Measurements from ENCODE around the gene ADGRG4.

Gene ADGRG4

GRCh38 chrX:136447968-136448367, 147.2 kb downstream of the ADGRG4 start:
- TF ChIP-seq CTCF (IDR thresholded peaks at IDR 0.05; ENCODE audit: extremely low read depth, insufficient read depth, missing control alignments) = no peak
- in situ Hi-C loops (cut with MboI; ENCODE audit: low pct_unique_long_range_greater_than_20kb, low sequenced_read_pairs, unreplicated experiment) = no loop called here
- DNase-seq (ENCODE audit: low spot score) = no peak

GRCh38 chrX:136450050-136450830, 149.5 kb downstream of the ADGRG4 start:
- DNase-seq (ENCODE audit: low spot score) = no peak
- no peak for TF ChIP-seq CTCF (IDR thresholded peaks at IDR 0.05; ENCODE audit: extremely low read depth, insufficient read depth, missing control alignments)
- in situ Hi-C loops (cut with MboI; ENCODE audit: low pct_unique_long_range_greater_than_20kb, low sequenced_read_pairs, unreplicated experiment) = no loop called here

- no peak for TF ChIP-seq CTCF (IDR thresholded peaks at IDR 0.05; ENCODE audit: extremely low read depth, insufficient read depth, missing control alignments)
- DNase-seq (ENCODE audit: low spot score) = no peak
- in situ Hi-C loops (cut with MboI; ENCODE audit: low pct_unique_long_range_greater_than_20kb, low sequenced_read_pairs, unreplicated experiment) = no loop called here
Observed at GRCh38 chrX:136452614-136453013, 151.9 kb downstream of the ADGRG4 start.

- no peak for TF ChIP-seq CTCF (IDR thresholded peaks at IDR 0.05; ENCODE audit: extremely low read depth, insufficient read depth, missing control alignments)
- DNase-seq (ENCODE audit: low spot score) = no peak
- in situ Hi-C loops (cut with MboI; ENCODE audit: low pct_unique_long_range_greater_than_20kb, low sequenced_read_pairs, unreplicated experiment) = no loop called here
Observed at GRCh38 chrX:136453114-136453513, 152.4 kb downstream of the ADGRG4 start.

GRCh38 chrX:136453771-136454170, 153.0 kb downstream of the ADGRG4 start:
- in situ Hi-C loops (cut with MboI; ENCODE audit: low pct_unique_long_range_greater_than_20kb, low sequenced_read_pairs, unreplicated experiment) = no loop called here
- TF ChIP-seq CTCF (IDR thresholded peaks at IDR 0.05; ENCODE audit: extremely low read depth, insufficient read depth, missing control alignments) = no peak
- no peak for DNase-seq (ENCODE audit: low spot score)

- TF ChIP-seq CTCF (IDR thresholded peaks at IDR 0.05; ENCODE audit: extremely low read depth, insufficient read depth, missing control alignments) = no peak
- in situ Hi-C loops (cut with MboI; ENCODE audit: low pct_unique_long_range_greater_than_20kb, low sequenced_read_pairs, unreplicated experiment) = no loop called here
- no peak for DNase-seq (ENCODE audit: low spot score)
Observed at GRCh38 chrX:136456133-136456532, 155.4 kb downstream of the ADGRG4 start.
